Parathyroid adenoma (tissue), 2 donors: ENCODE measurements around the gene LRRC8C.
A peak's percentile ranks its signal among the peaks of the same experiment; 100 is the strongest.

Source experiments
- H2AFZ ChIP-seq: fragments of 300-600 bp; sonication (generic); one replicate; pipeline ENCODE4 v1.7.0; 2017; ENCODE audit warnings: antibody characterized with exemption, mild to moderate bottlenecking
- H3K27ac ChIP-seq: fragments of 300-600 bp; sonication (generic); one replicate; pipeline ENCODE4 v1.7.0; 2017
- H3K27me3 ChIP-seq: fragments of 300-600 bp; sonication (generic); one replicate; pipeline ENCODE4 v1.7.0; 2017; ENCODE audit warnings: low read length; ENCODE audit not compliant: control insufficient read depth, insufficient read depth
- H3K36me3 ChIP-seq: fragments of 300-600 bp; sonication (generic); one replicate; pipeline ENCODE4 v1.7.0; 2017; ENCODE audit warnings: low read length; ENCODE audit not compliant: control insufficient read depth, insufficient read depth
- H3K4me1 ChIP-seq: fragments of 300-600 bp; sonication (generic); one replicate; pipeline ENCODE4 v1.7.0; 2017; ENCODE audit warnings: control low read depth
- H3K4me2 ChIP-seq: fragments of 300-600 bp; sonication (generic); one replicate; pipeline ENCODE4 v1.7.0; 2017; ENCODE audit warnings: low read length
- H3K4me3 ChIP-seq: fragments of 300-600 bp; sonication (generic); one replicate; pipeline ENCODE4 v1.7.0; 2017; ENCODE audit warnings: low read depth, low read length
- H3K79me2 ChIP-seq: fragments of 300-600 bp; sonication (generic); one replicate; pipeline ENCODE4 v1.7.0; 2017; ENCODE audit warnings: control low read depth
- H3K9ac ChIP-seq: fragments of 300-600 bp; sonication (generic); one replicate; pipeline ENCODE4 v1.7.0; 2017; ENCODE audit warnings: mild to moderate bottlenecking
- H3K9me3 ChIP-seq: fragments of 300-600 bp; sonication (generic); one replicate; pipeline ENCODE4 v1.7.0; 2017; ENCODE audit warnings: low read length; ENCODE audit not compliant: control insufficient read depth
- TF ChIP-seq, protein P1 (sequence below): fragments of 300-600 bp; sonication (generic); IDR thresholded peaks from one replicate; pipeline ENCODE4 v1.7.0; 2017; ENCODE audit warnings: antibody characterized with exemption, mild to moderate bottlenecking
- donor health status: primary hyperparathyroidism.

Gene LRRC8C

DNA sequence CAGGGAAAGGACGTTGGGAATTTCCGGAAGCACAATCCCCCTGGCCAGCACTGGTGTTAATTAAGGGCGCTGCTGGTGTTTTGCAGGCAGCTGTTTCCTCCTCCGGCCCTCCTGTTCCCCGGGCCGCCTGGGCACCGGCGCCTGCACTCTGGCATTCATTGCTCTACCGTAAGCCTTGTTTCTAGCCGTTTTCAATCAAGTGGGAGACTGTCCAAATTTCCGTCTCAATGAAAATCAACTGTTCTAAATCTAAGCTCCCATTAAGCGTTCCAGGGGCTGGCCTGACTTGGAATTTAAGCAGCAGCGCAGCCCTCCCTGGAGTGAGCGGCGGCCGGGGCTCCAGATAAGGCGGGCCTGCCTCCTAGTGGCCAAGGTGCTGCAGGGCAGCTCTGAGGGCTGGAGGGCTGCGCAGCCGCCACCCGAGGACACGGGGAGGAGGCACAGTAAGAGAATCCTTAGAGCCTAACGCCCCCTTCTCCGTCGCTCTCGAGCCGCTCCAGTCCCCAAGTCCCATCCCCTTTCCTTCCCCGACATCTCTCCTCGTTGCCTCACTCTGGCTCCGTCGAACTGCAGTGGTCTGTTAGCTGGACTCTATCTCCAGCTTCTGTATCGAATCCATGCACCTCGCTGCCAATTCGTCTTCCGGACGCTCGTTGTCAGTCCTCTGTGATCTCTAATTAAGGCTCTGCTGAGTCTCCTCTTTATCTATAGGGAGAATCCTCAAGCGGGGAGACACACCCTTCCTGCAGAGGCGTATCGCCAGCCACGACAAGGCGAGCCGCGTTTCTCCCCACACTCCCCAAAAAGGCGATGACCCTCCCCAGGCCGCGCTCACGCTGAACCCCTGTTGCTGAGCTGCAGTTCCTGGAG lies 130.1 kb downstream of the LRRC8C start:
- Histone ChIP-seq H3K4me1 (no peaks in the 10 kb centered on the region), H3K36me3 (no peaks in the 10 kb centered on the region), H3K79me2 (no peaks in the 10 kb centered on the region), H3K9me3 (no peaks in the 10 kb centered on the region), H3K27me3 (no peaks in the 10 kb centered on the region), H3K4me2 (peak overlapping the region; percentile 91), H3K27ac (peak overlapping the region; percentile 32), H2AFZ (peak overlapping the region; percentile 97), H3K9ac (no peak overlapping the region), H3K4me3 (peak overlapping the region; percentile 56)
- TF ChIP-seq, protein P1, sequence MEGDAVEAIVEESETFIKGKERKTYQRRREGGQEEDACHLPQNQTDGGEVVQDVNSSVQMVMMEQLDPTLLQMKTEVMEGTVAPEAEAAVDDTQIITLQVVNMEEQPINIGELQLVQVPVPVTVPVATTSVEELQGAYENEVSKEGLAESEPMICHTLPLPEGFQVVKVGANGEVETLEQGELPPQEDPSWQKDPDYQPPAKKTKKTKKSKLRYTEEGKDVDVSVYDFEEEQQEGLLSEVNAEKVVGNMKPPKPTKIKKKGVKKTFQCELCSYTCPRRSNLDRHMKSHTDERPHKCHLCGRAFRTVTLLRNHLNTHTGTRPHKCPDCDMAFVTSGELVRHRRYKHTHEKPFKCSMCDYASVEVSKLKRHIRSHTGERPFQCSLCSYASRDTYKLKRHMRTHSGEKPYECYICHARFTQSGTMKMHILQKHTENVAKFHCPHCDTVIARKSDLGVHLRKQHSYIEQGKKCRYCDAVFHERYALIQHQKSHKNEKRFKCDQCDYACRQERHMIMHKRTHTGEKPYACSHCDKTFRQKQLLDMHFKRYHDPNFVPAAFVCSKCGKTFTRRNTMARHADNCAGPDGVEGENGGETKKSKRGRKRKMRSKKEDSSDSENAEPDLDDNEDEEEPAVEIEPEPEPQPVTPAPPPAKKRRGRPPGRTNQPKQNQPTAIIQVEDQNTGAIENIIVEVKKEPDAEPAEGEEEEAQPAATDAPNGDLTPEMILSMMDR = peak; percentile 90

DNA sequence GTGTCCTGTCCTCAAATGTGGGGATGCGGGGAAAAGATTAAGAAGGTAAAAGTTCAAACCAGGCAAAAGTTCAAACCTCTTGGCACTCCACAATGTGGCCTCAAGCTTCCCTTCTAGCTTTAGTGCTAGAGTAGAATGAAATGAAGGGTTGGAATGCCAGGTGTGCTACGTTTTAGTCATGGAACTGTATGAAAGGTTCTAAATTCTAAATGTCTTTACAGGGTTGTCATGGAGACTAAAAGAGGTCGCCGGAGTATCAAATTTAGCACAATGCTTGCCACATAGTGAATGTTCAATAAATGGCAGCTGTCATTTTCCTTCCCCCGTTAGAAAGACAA lies 130.7 kb downstream of the LRRC8C start:
- Histone ChIP-seq H3K27me3 (no peaks in the 10 kb centered on the region), H3K4me3 (peak overlapping the region; percentile 56), H3K9me3 (no peaks in the 10 kb centered on the region), H3K9ac (no peak overlapping the region), H3K4me2 (peak overlapping the region; percentile 91), H3K4me1 (no peaks in the 10 kb centered on the region), H3K79me2 (no peaks in the 10 kb centered on the region), H2AFZ (peak overlapping the region; percentile 97), H3K27ac (peak overlapping the region; percentile 32), H3K36me3 (no peaks in the 10 kb centered on the region)
- TF ChIP-seq, protein P1 = no peak

DNA sequence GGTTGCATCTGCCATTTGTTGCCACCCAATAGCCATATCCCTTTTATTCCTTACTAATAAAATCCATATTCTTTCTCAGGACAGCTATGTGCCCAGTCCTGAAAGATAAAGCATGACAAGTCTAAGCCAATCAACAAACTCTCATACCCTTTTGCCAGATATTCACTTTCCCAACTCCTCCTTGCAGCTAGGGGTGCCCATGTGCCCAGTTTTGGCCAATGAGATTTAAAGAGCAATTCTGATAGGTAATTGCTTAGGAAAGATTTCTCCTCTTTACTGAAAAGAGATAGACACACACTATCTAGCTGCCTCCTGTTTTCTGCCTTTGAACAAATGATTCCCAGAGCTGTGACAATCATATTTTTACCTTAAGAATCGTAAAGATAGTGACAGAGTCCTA lies 132.9 kb downstream of the LRRC8C start:
- H3K4me3 ChIP-seq = no peak overlapping the region
- no peak overlapping the region for H3K4me2 ChIP-seq
- TF ChIP-seq, protein P1 = no peak
- H3K4me1 ChIP-seq = no peaks in the 10 kb centered on the region
- H3K36me3 ChIP-seq = no peaks in the 10 kb centered on the region
- H3K79me2 ChIP-seq = no peaks in the 10 kb centered on the region
- no peaks in the 10 kb centered on the region for H3K27me3 ChIP-seq
- no peak overlapping the region for H2AFZ ChIP-seq
- H3K9ac ChIP-seq = no peak overlapping the region
- H3K9me3 ChIP-seq = no peaks in the 10 kb centered on the region
- no peak overlapping the region for H3K27ac ChIP-seq

DNA sequence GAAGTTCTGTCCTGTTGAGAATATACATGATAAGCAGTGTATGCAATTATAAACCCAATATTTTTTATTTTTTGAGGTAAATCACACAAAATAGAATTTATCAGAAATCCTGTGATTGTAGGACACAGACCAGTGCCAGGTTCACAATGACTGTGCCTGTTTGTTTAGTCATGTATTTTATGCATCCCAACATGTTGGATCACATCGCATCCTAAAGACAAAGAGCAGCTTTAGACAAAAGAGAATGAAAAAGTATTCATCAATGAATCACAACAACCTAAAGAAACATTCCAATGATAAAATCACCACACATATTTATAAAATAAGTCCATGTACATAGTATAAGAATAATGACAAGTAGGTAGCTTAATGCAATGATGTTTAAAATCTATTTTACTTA lies 134.7 kb downstream of the LRRC8C start:
- Histone ChIP-seq H3K79me2 (no peaks in the 10 kb centered on the region), H3K36me3 (no peaks in the 10 kb centered on the region), H3K9me3 (no peaks in the 10 kb centered on the region), H3K4me2 (no peak overlapping the region), H2AFZ (no peak overlapping the region), H3K27me3 (no peaks in the 10 kb centered on the region), H3K4me3 (no peak overlapping the region), H3K9ac (no peak overlapping the region), H3K4me1 (no peaks in the 10 kb centered on the region), H3K27ac (no peak overlapping the region)
- TF ChIP-seq, protein P1 = no peak
